Endometrial microvascular endothelial cells (primary cell): ENCODE measurements around the gene APOBEC3F. TPM values are rescaled to one million over a fixed set of nuclear protein-coding genes. Genes with fewer than 3 reads are reported as not detected.
"Not testable (repeated sequence)": the region's sequence is repeated elsewhere in the genome, so short reads cannot be mapped to it uniquely, and the experiment has no call there.

Source experiments
- in situ Hi-C: cut with HindIII; loops from 2 replicates; pipeline ENCODE4 v1.10.0; 2017; ENCODE audit warnings: low sequenced_read_pairs, low pct_unique_long_range_greater_than_20kb; ENCODE audit errors: inconsistent ontology term
- total RNA-seq: library from RNA; depleted of rRNA; stranded (reverse); fragments of >200 nt; gene quantifications from one replicate; pipeline ENCODE4 v1.2.3, GENCODE V29; 2015; ENCODE audit errors: inconsistent ontology term

The APOBEC3F gene
- 9.4 TPM for total RNA-seq

GRCh38 chr22:39040538-39041296 is at the start of gene APOBEC3F:
Gene APOBEC3F, plus strand, starts transcription at chr22:39040864. Its CDS starts 97 bp downstream, at chr22:39040961.
- in situ Hi-C loops, result not testable (repeated sequence)

DNA sequence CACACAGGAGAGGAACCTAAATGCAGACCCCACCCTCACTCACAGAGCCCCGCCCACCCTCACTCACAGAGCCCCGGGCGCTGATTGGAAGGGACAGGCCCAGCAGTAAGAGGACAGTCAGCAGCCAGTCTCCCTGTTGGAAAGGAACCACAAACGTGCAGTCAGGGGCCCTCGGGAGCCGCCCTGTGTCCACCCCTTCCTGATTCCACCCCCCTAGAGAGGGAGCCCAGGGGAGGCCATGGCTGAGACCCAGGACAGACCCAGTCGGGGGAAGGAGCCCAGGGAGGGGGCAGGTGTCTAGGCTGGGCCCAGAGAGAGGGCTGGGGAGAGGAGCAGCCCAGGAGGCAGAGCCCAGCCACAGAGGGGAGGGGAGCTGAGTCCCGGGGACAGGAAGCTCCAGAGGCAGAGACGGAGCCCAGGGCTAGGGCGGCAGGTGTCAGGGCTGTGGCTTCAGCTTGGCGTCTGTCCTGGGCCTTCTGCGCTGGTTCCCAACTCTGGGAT is 47.7 kb upstream of the APOBEC3F start:
- in situ Hi-C loops, result not testable (repeated sequence)

- in situ Hi-C loops, result no loop called here
These were observed 44.6 kb upstream of the APOBEC3F start for GRCh38 chr22:38996105-38996504.

DNA sequence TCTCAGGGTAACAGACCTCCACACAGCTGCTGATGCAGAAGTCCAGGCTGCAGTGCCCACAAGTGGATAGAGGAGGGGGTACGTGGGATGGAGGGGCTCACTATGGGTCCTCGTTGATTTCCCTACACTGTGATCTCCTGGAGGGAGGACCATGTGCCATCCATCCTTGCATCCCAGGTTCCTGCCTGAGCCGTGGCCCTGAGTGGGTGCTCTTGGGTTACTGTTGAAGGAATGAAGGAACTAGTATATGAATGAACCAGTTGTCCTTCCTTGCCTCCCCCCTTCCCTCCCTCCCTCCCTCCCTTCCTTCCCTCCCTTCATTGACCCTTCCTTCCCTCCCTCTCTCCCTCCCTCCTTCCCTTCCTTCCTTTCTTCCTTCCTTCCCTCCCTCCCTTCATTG is 43.1 kb upstream of the APOBEC3F start:
- in situ Hi-C loops, result no loop called here

GRCh38 chr22:39003165-39003638 is 37.5 kb upstream of the APOBEC3F start:
- in situ Hi-C loops, result no loop called here

GRCh38 chr22:39007177-39007576 is 33.5 kb upstream of the APOBEC3F start:
- in situ Hi-C loops, result no loop called here

DNA sequence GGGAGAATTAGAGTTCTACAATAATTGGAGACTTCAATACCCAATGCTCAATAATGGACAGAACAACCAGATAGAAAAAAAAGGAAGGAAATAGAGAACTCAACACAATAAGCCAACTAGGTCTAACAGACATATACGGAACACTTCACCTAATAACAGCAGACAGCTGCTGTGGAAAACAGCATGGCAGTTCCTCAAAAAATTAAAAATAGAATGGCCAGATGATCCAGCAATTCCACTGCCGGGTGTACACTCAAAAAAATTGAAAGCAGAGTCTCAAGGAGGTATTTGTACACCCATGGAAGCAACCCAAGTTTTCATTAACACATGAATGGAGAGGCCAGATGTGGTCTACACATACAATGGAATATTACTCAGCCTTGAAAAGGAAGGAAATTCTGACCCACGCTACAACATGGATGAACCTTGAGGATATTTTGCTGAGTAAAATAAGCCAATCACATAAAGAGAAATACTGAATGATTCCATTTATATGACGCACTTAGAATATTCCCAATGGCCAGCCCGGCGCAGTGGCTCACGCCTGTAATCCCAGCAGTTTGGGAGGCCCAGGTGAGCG is 32.3 kb upstream of the APOBEC3F start:
- in situ Hi-C loops, result not testable (repeated sequence)

DNA sequence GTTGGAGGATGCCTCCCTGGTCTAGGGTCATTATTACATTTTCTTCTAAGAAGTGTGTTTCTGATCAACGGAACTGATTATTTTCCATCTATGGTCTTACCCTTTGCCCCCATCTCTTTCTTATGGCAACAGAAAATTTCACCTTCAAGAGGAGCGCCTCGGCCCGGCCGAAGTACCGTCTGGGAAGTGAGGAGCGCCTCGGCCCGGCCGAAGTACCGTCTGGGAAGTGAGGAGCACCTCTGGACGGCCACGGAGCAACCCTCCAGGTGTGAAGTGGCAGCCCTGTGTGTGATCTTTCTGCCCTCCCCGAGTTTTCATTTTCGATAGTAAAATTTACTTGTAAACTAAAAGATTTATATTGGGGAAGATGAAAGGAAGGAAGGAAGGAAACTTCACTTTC is 29.7 kb upstream of the APOBEC3F start:
- in situ Hi-C loops, result no loop called here

DNA sequence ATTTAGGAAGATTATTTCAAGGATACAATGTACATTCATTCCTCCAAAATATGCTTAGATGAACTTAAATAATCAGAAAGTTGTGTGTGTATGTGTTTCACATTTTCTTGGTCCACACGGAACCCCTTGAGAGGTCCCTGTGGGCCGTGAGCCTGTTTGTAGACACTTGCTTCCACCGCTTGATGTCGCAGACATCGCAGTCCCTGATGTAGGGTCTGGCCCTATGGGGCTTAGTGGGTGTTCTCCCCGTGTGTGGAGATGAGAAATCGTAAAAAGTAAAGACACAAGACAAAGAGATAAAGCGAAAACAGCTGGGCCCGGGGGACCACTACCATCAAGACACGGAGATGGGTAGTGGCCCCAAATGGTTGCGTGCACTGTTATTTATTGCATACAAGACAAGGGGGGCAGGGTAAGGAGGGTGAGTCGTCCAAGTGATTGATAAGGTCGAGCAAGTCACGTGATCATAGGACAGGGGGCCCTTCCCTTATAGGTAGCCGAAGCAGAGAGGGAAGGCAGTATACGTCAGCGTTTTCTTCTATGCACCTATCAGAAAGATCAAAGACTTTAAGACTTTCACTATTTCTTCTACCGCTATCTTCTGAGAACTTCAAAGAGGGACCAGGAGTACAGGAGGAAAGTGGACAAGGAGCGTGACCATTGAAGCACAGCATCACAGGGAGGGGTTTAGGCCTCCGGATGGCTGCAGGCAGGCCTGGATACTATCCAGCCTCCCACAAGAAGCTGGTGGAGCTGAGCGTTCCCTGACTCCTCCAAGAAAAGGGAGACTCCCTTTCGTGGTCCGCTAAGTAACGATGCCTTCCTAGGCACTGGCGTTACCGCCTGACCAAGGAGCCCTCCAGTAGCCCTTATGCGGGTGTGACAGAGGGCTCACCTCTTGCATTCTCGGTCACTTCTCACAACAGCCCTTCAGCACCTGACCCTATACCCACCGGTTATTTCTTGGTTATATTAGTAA is 27.8 kb upstream of the APOBEC3F start:
- in situ Hi-C loops, result no loop called here

DNA sequence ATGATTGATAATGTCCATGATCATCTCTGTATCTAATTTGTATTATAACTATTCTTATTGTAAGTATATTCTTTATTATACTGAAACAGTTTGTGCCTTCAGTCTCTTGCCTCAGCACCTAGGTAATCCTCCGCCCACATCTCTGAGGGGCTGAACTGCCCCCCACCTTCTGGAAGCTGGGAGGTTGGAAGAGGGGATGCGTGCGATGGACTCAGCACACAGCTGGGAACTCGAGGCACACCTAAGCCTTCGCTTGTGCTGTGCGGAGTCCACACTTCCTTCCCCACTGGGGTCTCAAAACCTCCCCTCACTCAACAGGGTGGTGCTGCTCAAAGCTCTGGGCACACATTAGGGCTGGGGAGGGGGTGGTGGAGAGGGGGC is 27.1 kb upstream of the APOBEC3F start:
- in situ Hi-C loops, result not testable (repeated sequence)

GRCh38 chr22:39013942-39014722 is 26.5 kb upstream of the APOBEC3F start, which contains the start of gene APOBEC3C:
Gene APOBEC3C, plus strand, starts transcription at chr22:39014257. Its CDS starts 106 bp downstream, at chr22:39014363.
- in situ Hi-C loops, result no loop called here

- in situ Hi-C loops, result not testable (repeated sequence)
These were observed 25.9 kb upstream of the APOBEC3F start for GRCh38 chr22:39014723-39015121.

- in situ Hi-C loops, result no loop called here
These were observed 24.1 kb upstream of the APOBEC3F start for GRCh38 chr22:39016592-39016991.

- in situ Hi-C loops, result no loop called here
These were observed 22.9 kb upstream of the APOBEC3F start for GRCh38 chr22:39017596-39018365.

DNA sequence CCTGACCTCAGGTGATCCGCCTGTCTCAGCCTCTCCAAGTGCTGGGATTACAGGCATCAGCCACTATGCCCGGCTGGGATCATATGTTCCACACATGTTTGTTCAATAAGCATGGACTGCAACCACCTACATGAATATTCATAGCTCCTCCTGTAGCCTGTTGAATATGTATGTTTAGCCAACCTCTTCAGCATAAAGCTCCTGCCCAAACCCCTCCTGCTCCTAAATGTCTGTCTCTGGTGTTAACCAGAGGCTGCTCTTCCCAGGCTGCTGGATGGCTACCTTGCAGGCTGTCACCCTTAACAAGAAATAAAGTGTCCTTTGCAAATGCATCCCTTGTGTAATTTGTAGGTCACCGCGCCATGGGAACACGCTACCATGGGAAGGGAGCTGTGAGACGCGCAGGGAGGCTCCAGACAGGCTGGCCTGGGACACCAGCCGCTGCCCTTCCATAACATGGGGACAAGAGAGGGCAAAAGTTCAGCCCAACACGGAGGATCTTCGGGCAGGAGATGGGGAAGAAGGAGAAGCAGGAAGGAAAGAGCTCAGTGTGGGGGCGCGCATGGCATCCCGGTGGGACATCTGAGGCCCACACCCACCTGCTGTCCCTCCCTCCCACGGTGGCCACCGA is 20.5 kb upstream of the APOBEC3F start:
- in situ Hi-C loops, result not testable (repeated sequence)

GRCh38 chr22:39021552-39022250 is 19.0 kb upstream of the APOBEC3F start:
- in situ Hi-C loops, result no loop called here
